ENCODE data around the gene MBD3L1. TPM values are rescaled to one million over a fixed set of nuclear protein-coding genes. Genes with fewer than 3 reads are reported as not detected.

Gene MBD3L1
- total RNA-seq (2014; rRNA removed; shearing (Covaris generic)) (not detected in 2 replicates), total RNA-seq (2022) (not detected in 2 replicates), Bru-seq, nascent RNA (percentile 10 among the genes with signal in this experiment), BruChase-seq, experiment 1, labeled RNA remaining after a 6-hour chase (percentile 15 among the genes with signal in this experiment), BruChase-seq, experiment 2, labeled RNA remaining after a 2-hour chase (not detected)
- long read RNA-seq, result 0 reads

- DNase-seq (ENCODE audit: low spot score), result peak; percentile 91
- Histone ChIP-seq H3K4me1 (ENCODE audit: insufficient read depth, low read length, poor library complexity, severe bottlenecking) (peaks cover 9% of the 10 kb centered on the region), H3K27ac (ENCODE audit: low read depth, low read length, poor library complexity, severe bottlenecking) (peak within 1 kb of the TSS; percentile 58), H3K36me3 (ENCODE audit: insufficient read depth, low read length) (no peaks in the 10 kb centered on the region), H4K20me1 (ENCODE audit: insufficient read depth, low read length) (no peaks in the 10 kb centered on the region), H3K9me2 (ENCODE audit: insufficient read depth, low read length) (no peaks in the 10 kb centered on the region), H3K4me3 (ENCODE audit: low read depth, low read length, poor library complexity, severe bottlenecking) (peak within 1 kb of the TSS; percentile 74), H2AFZ (ENCODE audit: low read length) (peak within 1 kb of the TSS; percentile 70; the same call in 1 of the 2 replicates), H3K79me2 (ENCODE audit: insufficient read depth, low read depth, low read length) (no peaks in the 10 kb centered on the region), H3K9me3 (ENCODE audit: low read length) (no peaks in the 10 kb centered on the region), H3K4me2 (ENCODE audit: low read length) (peak within 1 kb of the TSS; percentile 73)
- BruUV-seq (replicated peaks), result no TSS peak
- TF ChIP-seq CTCF (conservative IDR thresholded peaks at IDR 0.05; ENCODE audit: low read length), result 0 out of 2 replicates have a peak, but pooled peaks have one; percentile 34
- TF ChIP-seq EZH2phosphoT487 (IDR thresholded peaks at IDR 0.05; ENCODE audit: borderline replicate concordance, low read depth, low read length), result no peak
- POLR2A ChIA-PET, result interaction anchor here (0.8 kb wide), 1 partner anchor 529 kb away, joined by 3 read pairs; no protein-coding TSS in a partner anchor
- intact Hi-C loops (cut with micrococcal nuclease; ENCODE audit: unreplicated experiment), result no loop called here
- CTCF ChIA-PET (ENCODE audit: unreplicated experiment), result no interaction called here
Observed at GRCh38 chr19:8832132-8833021, at the start of gene MBD3L1, which contains the start of gene ZNF558. TSS of gene MBD3L1 (plus strand) at chr19:8832377. CDS start at chr19:8842679, 10,302 bp downstream. TSS of gene ZNF558 (minus strand) at chr19:8832304. CDS start at chr19:8822659, 9,645 bp downstream.

GRCh38 chr19:8794823-8795222 lies 37.4 kb upstream of the MBD3L1 start:
- Histone ChIP-seq H3K79me2 (ENCODE audit: insufficient read depth, low read depth, low read length) (no peaks in the 10 kb centered on the region), H3K27ac (ENCODE audit: low read depth, low read length, poor library complexity, severe bottlenecking) (no peak overlapping the region), H2AFZ (ENCODE audit: low read length) (no peak overlapping the region), H3K9me3 (ENCODE audit: low read length) (no peaks in the 10 kb centered on the region), H3K9me2 (ENCODE audit: insufficient read depth, low read length) (no peaks in the 10 kb centered on the region), H3K36me3 (ENCODE audit: insufficient read depth, low read length) (no peaks in the 10 kb centered on the region), H3K4me3 (ENCODE audit: low read depth, low read length, poor library complexity, severe bottlenecking) (no peak overlapping the region), H4K20me1 (ENCODE audit: insufficient read depth, low read length) (no peaks in the 10 kb centered on the region), H3K4me2 (ENCODE audit: low read length) (no peak overlapping the region), H3K4me1 (ENCODE audit: insufficient read depth, low read length, poor library complexity, severe bottlenecking) (no peaks in the 10 kb centered on the region)
- intact Hi-C loops (cut with micrococcal nuclease; ENCODE audit: unreplicated experiment), result no loop called here
- CTCF ChIA-PET (ENCODE audit: unreplicated experiment), result no interaction called here
- BruUV-seq (replicated peaks), result no TSS peak
- POLR2A ChIA-PET, result no interaction called here
- TF ChIP-seq CTCF (conservative IDR thresholded peaks at IDR 0.05; ENCODE audit: low read length) (no peak), EZH2phosphoT487 (IDR thresholded peaks at IDR 0.05; ENCODE audit: borderline replicate concordance, low read depth, low read length) (no peak)
- no peak for DNase-seq (ENCODE audit: low spot score)
